Cerebellar nuclear complex (tissue), 1 donor: ENCODE results near the gene CEBPB.
"Not testable (repeated sequence)": the region's sequence is repeated elsewhere in the genome, so short reads cannot be mapped to it uniquely, and the experiment has no call there.

ENCODE experiments used
- DNase-seq, 2 experiments: peaks; one replicate each; lab custom pipeline; 2025; lab: John Stamatoyannopoulos, UW

CEBPB gene

DNA sequence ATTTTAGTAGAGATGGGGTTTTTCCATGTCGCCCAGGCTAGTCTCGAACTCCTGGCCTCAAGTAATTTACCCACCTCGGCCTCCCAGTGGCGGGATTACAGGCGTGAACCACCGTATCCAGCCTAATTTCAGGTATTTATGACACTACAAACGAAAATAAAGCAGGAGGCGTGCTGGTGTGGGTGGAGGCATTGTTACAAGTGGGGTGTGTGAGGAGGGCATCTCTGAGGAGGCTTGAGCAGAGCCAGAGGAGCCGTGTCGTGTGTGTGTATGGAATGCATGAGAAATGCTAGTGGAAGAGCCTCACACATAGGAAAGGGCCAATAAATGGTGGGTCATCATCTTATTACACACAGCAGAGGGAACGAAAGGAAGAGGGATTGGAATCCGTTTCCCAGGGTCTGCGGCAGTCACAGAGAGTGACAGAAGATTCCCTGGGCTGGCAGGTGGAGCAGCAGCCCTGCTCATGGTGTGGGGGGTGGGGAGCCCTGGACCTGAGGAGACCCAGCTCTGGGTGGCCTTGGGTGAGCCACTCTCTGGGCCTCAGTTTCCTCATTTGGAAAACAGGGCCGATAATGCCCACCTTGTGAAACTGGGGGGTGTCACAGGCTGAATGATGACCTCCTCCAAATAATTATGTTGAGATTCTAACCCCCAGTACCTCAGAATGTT is 19.9 kb upstream of the CEBPB start:
- no peak for DNase-seq

DNA sequence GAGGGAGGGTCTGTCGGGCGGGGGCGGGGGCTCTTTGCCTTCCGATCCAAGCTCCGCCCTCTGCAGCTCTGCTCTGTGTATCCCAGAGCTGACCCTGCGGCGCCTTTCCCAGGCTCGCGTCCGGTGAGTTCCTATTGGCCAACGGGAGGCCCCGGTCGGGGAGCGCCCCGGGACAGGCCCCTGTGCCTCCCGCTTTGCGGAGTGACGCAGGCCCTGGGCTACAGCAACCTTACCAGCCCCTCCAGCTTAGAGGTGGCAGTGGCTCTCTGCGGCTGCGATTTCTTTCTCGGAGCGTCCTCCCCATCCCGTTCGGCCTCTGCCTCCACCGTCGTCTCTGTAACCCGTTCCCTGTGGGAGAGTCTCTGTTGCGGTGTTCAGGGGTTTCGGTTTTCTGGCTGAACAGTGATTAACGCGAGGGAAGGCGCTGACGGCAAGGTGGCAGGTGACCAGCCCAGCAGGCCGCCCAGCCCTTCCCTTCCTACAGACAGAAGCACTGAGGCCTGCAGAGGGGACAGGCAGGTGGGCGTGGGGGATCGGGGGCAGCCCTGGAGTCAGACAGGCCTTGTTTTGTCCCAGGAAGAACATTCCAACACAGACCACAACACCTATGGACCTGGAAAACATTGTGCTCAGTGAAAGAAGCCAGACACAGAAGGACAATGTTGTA is 18.1 kb upstream of the CEBPB start:
- DNase-seq: no peak

GRCh38 chr20:50174456-50174855 is 16.2 kb upstream of the CEBPB start:
- DNase-seq: no peak

- no peak for DNase-seq
These were observed 14.4 kb upstream of the CEBPB start for GRCh38 chr20:50175938-50176933.

DNA sequence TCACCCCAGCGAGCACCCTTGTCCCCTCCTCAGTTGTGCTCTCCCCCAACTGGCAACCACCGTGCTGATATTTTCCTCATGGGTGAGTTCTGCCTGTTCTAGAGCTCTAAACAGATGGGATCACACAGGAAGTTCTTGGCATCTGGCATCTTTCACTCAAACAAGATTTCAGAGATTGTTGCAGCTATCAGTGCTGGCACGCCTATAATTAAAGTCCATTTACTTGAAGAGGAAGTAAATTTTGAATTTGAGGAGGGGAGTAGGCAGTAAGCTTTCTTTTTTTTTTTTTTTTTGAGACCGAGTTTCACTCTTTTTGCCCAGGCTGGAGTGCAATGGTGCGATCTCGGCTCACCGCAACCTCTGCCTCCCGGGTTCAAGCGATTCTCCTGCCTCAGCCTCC is 12.0 kb upstream of the CEBPB start:
- not testable (repeated sequence) for DNase-seq

DNA sequence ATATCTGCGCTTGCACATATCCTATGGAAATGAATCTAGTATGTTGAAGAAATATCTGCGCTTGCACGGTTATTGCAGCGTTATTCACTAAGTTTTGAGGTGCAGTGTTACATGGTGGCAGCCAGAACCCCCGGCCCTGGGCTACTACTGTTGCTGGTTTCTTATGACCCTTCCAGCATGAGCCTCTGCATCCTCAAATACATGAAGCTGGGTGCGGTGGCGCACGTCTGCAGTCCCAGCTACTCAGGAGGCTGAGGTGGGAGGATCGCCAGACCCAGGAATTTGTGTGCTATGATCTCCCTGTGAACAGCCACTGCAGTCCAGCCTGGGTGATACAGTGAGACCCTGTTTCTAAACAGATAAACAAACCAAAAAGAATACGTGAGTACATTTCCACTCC is 9.3 kb upstream of the CEBPB start:
- DNase-seq: no peak

DNA sequence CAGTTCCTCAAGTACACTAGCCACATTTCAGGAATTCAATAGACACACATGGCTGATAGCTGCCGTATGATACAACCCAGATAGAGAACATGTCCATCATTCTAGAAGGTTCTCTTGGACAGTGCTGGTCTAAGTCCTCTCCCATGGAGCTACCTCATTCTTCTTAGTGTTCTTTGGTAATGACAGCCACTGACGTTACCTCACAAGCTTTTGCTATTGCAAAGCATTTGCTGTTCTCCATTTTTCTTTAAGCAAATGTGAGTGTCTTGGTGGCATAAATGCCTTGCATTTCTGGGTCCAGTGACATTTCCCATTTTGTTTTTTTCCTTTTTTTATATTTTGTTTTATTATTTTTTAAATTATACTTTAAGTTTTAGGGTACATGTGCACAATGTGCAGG is 8.3 kb upstream of the CEBPB start:
- no peak for DNase-seq

- DNase-seq: no peak
These were observed 5.2 kb upstream of the CEBPB start for GRCh38 chr20:50185426-50185825.

- peak; percentile 21 to 35 for DNase-seq
These were observed 4.3 kb upstream of the CEBPB start for GRCh38 chr20:50186151-50186885.

- no peak for DNase-seq
These were observed 3.6 kb upstream of the CEBPB start for GRCh38 chr20:50186987-50187402.

GRCh38 chr20:50187403-50188051 is 3.1 kb upstream of the CEBPB start:
- no peak for DNase-seq

DNA sequence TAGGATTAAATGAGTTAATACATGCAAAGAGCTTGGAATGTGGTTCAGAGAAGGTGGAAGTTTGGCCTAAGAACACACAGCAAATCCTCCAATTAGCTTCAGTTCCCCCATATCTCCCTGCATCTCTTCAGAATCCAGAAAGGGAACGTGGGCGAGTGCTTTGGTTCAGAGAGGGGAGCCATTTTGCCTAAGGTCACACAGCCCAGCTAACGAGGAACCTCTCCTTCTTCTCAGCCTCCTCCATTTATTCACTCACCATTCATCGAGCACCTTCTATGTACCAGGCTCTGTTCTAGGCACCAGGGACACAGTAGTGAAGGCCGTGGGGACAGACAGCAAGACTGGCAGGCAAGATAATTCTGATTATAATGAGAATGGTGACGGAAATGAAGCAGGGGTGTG is 2.3 kb upstream of the CEBPB start:
- no peak for DNase-seq

DNA sequence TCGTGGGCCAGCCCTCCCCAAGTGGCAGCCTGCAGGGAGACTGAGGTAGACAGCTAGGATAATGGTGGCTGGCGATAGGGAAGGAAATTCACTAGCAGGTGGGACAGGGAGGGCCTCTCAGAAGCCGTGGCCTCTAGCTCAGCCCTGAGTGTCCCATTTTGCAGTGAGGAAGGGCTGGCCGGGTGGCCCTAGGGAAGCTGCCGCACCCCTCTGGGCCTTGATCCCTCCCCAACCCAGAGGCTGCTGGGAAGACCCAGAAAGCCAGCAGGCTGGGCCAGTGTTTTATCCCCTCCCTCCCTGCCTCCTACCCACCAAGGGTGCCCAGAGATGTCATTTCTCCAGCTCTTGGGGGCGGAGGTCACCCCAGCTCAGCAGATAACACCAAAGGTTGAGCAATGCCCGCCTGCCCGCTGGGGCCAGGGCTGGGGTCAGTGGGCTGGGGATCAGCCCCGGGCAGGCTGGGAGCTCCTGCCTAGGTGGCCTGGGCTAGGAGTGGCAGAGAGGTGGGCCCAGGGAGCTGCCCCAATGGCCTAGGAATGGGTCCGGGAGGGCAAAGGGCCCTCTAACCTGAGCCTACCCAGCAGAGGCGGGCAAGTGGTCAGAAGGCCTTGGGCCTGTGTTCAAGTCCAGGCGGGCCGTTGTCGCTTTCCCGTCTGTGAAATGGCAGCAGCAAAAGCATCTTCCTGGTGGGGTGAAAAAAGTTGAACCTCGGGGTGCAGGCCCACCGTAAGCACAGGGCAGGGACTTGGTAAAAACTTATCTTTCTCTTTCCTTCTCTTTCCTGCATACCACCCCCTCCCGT is 1.6 kb upstream of the CEBPB start:
- no peak for DNase-seq

DNA sequence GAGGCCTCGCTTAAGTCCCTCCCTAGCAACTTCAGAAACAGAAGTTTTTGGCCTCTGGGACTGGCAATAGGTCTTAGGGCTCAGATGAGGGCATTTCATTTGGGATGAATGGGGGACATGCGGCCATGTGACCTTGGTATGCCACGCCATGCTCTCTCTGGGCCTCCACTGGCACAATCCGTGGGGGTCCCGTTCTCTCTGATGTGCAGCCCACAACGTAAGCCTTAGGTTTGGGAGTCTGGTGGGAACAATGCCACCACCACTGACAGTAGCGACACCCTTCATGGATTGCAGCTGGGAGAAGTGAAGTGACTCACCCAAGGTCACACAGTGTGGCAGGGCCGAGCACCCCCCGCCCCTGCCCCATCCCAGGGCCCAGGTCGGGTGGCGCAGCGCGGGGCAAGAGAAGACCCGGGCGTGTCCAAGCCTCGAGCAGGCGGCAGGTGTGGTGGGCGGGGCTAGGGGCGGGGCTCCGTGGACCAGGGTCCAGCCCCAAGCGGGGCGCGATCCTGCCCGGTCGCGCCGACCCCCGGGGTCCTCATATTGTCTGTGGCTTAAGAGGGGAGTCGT is 864 bp upstream of the CEBPB start:
- no peak for DNase-seq

DNA sequence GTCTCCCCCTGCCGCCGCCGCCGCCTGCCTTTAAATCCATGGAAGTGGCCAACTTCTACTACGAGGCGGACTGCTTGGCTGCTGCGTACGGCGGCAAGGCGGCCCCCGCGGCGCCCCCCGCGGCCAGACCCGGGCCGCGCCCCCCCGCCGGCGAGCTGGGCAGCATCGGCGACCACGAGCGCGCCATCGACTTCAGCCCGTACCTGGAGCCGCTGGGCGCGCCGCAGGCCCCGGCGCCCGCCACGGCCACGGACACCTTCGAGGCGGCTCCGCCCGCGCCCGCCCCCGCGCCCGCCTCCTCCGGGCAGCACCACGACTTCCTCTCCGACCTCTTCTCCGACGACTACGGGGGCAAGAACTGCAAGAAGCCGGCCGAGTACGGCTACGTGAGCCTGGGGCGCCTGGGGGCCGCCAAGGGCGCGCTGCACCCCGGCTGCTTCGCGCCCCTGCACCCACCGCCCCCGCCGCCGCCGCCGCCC is 474 bp downstream of the CEBPB start:
- no peak for DNase-seq

DNA sequence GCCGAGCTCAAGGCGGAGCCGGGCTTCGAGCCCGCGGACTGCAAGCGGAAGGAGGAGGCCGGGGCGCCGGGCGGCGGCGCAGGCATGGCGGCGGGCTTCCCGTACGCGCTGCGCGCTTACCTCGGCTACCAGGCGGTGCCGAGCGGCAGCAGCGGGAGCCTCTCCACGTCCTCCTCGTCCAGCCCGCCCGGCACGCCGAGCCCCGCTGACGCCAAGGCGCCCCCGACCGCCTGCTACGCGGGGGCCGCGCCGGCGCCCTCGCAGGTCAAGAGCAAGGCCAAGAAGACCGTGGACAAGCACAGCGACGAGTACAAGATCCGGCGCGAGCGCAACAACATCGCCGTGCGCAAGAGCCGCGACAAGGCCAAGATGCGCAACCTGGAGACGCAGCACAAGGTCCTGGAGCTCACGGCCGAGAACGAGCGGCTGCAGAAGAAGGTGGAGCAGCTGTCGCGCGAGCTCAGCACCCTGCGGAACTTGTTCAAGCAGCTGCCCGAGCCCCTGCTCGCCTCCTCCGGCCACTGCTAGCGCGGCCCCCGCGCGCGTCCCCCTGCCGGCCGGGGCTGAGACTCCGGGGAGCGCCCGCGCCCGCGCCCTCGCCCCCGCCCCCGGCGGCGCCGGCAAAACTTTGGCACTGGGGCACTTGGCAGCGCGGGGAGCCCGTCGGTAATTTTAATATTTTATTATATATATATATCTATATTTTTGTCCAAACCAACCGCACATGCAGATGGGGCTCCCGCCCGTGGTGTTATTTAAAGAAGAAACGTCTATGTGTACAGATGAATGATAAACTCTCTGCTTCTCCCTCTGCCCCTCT is 1.1 kb downstream of the CEBPB start:
- DNase-seq: no peak

DNA sequence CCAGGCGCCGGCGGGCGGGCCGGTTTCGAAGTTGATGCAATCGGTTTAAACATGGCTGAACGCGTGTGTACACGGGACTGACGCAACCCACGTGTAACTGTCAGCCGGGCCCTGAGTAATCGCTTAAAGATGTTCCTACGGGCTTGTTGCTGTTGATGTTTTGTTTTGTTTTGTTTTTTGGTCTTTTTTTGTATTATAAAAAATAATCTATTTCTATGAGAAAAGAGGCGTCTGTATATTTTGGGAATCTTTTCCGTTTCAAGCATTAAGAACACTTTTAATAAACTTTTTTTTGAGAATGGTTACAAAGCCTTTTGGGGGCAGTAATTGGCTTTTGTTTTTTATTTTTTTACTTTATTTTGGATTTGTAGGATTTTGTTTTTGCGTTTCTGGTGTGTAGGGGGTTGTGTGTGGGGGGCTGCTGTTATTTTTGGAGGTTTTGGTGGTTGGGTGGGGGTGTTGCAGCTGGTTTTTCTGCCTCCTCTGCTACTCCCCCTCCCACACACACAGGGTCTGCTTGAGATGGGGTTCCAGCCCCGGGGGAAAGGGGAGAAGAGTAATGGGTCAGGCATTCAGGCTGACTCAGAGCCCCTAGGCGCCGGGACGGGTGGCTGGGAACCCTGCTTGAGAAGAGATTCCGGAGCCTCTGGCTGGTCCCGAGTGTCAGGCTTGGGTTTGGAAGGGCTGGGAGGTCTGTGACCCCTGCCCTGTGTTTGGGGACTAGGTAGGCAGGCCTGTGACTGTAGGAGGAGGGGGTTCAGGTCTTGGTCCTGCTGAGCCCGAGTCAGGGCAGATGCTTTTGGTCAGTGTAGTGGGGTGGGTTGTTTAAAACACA is 2.0 kb downstream of the CEBPB start:
- DNase-seq: no peak

DNA sequence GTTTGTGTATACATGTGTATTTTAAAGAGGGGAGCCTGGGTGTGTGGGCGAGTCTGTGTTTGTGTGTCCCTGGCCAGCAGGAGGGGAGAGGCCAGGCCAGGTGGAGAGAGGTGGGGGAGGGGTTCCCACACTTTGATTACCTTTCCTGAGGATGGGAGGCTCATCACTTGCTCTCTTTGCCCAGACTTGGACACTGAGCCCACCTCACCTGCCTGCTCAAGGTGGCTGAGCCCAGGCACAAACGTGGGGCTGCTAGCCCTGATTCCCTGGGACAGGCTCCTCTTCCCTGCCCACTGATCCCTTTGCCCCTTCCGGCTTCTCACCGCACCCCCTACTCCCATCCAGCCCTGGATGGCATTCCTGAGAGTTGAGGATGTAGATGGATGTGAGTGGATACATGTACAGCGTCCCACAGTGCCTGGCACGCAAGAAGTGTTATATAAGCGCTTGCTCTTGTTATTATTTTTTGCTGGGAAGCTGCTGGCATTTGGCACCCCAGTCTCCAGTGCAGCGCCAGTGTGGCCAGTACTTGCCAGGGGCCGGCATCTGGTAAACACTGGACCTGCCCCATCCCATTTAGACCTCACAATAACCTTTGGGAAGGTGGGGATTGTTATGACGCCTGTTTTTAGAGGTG is 2.7 kb downstream of the CEBPB start:
- DNase-seq: no peak
